Inferior parietal cortex (tissue), 1 donor: ENCODE data around the gene BRD1.
A peak's percentile ranks its signal among the peaks of the same experiment; 100 is the strongest.

Experiments used
- DNase-seq: peaks from one replicate; pipeline ENCODE4 v3.0.0-alpha.2; 2016; ENCODE audit errors: extremely low spot score

BRD1 gene

GRCh38 chr22:49801391-49802060, 26.1 kb downstream of the BRD1 start:
- no peak for DNase-seq

GRCh38 chr22:49800408-49801238, 27.1 kb downstream of the BRD1 start:
- DNase-seq: no peak

- DNase-seq: no peak
Observed at GRCh38 chr22:49799431-49800075, 28.1 kb downstream of the BRD1 start.

GRCh38 chr22:49798486-49799151, 29.1 kb downstream of the BRD1 start:
- no peak for DNase-seq

GRCh38 chr22:49797706-49798105, 30.0 kb downstream of the BRD1 start:
- no peak for DNase-seq

- DNase-seq: no peak
Observed at GRCh38 chr22:49796596-49797270, 30.9 kb downstream of the BRD1 start.

- DNase-seq: no peak
Observed at GRCh38 chr22:49795521-49795920, 32.2 kb downstream of the BRD1 start.

- no peak for DNase-seq
Observed at GRCh38 chr22:49793871-49794270, 33.8 kb downstream of the BRD1 start.

- DNase-seq: no peak
Observed at GRCh38 chr22:49793296-49793695, 34.4 kb downstream of the BRD1 start.

GRCh38 chr22:49792107-49792506, 35.6 kb downstream of the BRD1 start:
- no peak for DNase-seq

- no peak for DNase-seq
Observed at GRCh38 chr22:49791682-49792081, 36.0 kb downstream of the BRD1 start.

- DNase-seq: no peak
Observed at GRCh38 chr22:49790912-49791311, 36.8 kb downstream of the BRD1 start.

- no peak for DNase-seq
Observed at GRCh38 chr22:49789289-49790141, 38.2 kb downstream of the BRD1 start.

- DNase-seq: no peak
Observed at GRCh38 chr22:49788504-49788903, 39.2 kb downstream of the BRD1 start.

GRCh38 chr22:49787861-49788260, 39.8 kb downstream of the BRD1 start:
- no peak for DNase-seq

- DNase-seq: no peak
Observed at GRCh38 chr22:49786976-49787706, 40.5 kb downstream of the BRD1 start.

- peak; percentile 13 for DNase-seq
Observed at GRCh38 chr22:49785841-49786471, 41.7 kb downstream of the BRD1 start.

GRCh38 chr22:49785046-49785521, 42.6 kb downstream of the BRD1 start:
- DNase-seq: no peak

GRCh38 chr22:49784630-49784971, 43.1 kb downstream of the BRD1 start:
- no peak for DNase-seq
